ENCODE results near the gene MAP3K5.

The MAP3K5 gene

DNA sequence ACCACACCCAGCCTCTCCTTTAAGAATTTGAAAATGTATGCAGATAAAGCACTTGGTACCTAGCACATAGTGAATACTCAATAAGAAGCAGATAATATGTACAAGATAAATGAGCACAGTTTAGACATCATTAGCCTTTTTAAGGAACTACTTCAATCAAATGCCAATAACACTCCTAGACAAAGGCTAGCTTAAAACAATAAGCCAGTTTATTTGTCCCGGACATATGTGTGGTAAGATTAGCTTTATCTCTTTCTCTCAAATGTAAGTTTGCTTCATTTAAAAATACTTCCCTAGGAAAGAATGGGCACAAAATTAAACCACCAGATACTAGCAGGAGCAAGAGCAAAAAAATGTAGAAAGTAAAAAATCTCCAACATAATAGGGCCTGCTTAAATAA lies 73.8 kb downstream of the MAP3K5 start:
- TF ChIP-seq, protein P1, sequence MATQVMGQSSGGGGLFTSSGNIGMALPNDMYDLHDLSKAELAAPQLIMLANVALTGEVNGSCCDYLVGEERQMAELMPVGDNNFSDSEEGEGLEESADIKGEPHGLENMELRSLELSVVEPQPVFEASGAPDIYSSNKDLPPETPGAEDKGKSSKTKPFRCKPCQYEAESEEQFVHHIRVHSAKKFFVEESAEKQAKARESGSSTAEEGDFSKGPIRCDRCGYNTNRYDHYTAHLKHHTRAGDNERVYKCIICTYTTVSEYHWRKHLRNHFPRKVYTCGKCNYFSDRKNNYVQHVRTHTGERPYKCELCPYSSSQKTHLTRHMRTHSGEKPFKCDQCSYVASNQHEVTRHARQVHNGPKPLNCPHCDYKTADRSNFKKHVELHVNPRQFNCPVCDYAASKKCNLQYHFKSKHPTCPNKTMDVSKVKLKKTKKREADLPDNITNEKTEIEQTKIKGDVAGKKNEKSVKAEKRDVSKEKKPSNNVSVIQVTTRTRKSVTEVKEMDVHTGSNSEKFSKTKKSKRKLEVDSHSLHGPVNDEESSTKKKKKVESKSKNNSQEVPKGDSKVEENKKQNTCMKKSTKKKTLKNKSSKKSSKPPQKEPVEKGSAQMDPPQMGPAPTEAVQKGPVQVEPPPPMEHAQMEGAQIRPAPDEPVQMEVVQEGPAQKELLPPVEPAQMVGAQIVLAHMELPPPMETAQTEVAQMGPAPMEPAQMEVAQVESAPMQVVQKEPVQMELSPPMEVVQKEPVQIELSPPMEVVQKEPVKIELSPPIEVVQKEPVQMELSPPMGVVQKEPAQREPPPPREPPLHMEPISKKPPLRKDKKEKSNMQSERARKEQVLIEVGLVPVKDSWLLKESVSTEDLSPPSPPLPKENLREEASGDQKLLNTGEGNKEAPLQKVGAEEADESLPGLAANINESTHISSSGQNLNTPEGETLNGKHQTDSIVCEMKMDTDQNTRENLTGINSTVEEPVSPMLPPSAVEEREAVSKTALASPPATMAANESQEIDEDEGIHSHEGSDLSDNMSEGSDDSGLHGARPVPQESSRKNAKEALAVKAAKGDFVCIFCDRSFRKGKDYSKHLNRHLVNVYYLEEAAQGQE (IDR thresholded peaks at IDR 0.05; ENCODE audit: insufficient read depth in 1 of 2, low read depth in 2 of 2, low read length in 2 of 2), result no peak
- TF ChIP-seq SIN3A (IDR thresholded peaks at IDR 0.05; ENCODE audit: borderline replicate concordance, insufficient read depth, low read length) (no peak), TAF1 (IDR thresholded peaks at IDR 0.05; ENCODE audit: borderline replicate concordance, insufficient read depth, low read length) (no peak), POLR2AphosphoS5 (IDR thresholded peaks at IDR 0.05; ENCODE audit: low read depth, low read length) (no peak), FOXP2 (optimal IDR thresholded peaks at IDR 0.05; ENCODE audit: borderline replicate concordance, extremely low read depth, extremely low read length, insufficient read depth) (no peak)

DNA sequence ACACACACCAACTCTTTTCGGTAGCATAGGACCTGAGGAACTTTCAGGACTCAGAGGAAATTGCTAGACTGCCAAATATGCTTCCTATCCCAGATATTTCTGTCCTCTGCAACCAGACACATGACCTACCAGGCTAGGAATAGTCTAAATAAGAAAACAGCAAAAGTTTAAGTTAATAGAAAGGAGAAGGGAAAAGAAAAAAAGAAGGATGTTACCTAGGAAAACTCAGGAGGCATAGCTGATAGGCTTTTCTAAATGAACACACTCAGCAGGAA lies 74.6 kb downstream of the MAP3K5 start:
- TF ChIP-seq, protein P1 (IDR thresholded peaks at IDR 0.05; ENCODE audit: insufficient read depth in 1 of 2, low read depth in 2 of 2, low read length in 2 of 2), result no peak
- TF ChIP-seq SIN3A (IDR thresholded peaks at IDR 0.05; ENCODE audit: borderline replicate concordance, insufficient read depth, low read length) (no peak), POLR2AphosphoS5 (IDR thresholded peaks at IDR 0.05; ENCODE audit: low read depth, low read length) (no peak), FOXP2 (optimal IDR thresholded peaks at IDR 0.05; ENCODE audit: borderline replicate concordance, extremely low read depth, extremely low read length, insufficient read depth) (no peak), TAF1 (IDR thresholded peaks at IDR 0.05; ENCODE audit: borderline replicate concordance, insufficient read depth, low read length) (no peak)

DNA sequence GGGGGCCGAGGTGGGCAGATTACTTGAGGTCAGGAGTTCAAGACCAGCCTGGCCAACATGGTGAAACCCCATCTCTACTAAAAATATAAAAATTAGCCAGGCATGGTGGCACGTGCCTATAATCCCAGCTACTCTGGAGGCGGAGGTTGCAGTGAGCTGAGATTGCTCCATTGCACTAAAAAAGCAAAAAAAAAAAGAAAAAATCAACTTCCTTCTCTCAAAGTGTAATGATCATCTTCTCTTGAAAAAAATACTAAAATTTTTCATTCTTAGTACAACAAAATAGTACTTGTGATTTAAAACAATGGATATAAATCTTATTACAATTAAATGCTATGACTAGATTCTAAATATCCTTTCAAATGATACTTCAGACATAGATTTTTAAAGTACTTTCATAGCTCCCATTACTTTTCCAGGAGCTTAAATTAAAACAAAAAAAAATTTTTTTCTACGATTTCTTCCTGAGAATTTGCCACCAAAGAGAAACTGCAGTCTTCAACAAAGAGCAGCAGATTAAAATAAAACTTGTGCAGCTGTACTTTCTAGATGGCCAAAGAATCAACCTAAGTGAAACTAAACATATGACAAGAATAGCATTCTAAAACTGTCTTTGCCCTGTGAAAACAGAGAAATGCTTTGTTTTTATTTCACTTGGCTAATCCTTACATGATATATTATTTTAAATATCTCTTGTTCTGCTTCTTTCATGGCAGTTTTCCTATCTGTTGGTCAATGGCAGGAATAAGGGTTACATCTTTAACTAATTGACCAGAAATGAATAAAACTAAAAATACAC lies 75.2 kb downstream of the MAP3K5 start:
- TF ChIP-seq POLR2AphosphoS5 (IDR thresholded peaks at IDR 0.05; ENCODE audit: low read depth, low read length) (no peak), SIN3A (IDR thresholded peaks at IDR 0.05; ENCODE audit: borderline replicate concordance, insufficient read depth, low read length) (no peak)
- TF ChIP-seq, protein P1 (IDR thresholded peaks at IDR 0.05; ENCODE audit: insufficient read depth in 1 of 2, low read depth in 2 of 2, low read length in 2 of 2), result no peak

DNA sequence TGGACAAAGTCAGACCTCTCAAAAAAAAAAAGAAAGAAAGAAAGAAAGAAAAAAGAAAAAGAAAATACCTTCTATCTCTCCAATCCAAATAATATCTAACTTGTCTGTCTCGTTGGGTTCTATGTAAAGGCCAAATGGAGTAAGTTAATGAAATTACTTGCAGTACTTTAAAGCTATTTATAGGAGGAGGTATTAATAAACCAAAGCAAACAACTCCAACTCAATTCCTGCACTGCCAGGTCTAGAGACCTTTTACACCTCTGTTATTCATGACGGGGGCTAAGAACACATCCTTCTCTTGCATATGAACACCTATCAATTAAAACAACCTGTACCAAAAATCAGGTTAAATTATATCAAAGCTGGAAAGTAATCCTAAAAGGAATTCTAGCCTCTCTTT lies 80.6 kb downstream of the MAP3K5 start:
- TF ChIP-seq POLR2AphosphoS5 (IDR thresholded peaks at IDR 0.05; ENCODE audit: low read depth, low read length) (no peak), SIN3A (IDR thresholded peaks at IDR 0.05; ENCODE audit: borderline replicate concordance, insufficient read depth, low read length) (no peak), TAF1 (IDR thresholded peaks at IDR 0.05; ENCODE audit: borderline replicate concordance, insufficient read depth, low read length) (no peak), FOXP2 (optimal IDR thresholded peaks at IDR 0.05; ENCODE audit: borderline replicate concordance, extremely low read depth, extremely low read length, insufficient read depth) (no peak)
- TF ChIP-seq, protein P1 (IDR thresholded peaks at IDR 0.05; ENCODE audit: insufficient read depth in 1 of 2, low read depth in 2 of 2, low read length in 2 of 2), result no peak
